ENCODE results near the gene PLPPR4.
"Not testable (repeated sequence)": the region's sequence is repeated elsewhere in the genome, so short reads cannot be mapped to it uniquely, and the experiment has no call there.

Gene PLPPR4

DNA sequence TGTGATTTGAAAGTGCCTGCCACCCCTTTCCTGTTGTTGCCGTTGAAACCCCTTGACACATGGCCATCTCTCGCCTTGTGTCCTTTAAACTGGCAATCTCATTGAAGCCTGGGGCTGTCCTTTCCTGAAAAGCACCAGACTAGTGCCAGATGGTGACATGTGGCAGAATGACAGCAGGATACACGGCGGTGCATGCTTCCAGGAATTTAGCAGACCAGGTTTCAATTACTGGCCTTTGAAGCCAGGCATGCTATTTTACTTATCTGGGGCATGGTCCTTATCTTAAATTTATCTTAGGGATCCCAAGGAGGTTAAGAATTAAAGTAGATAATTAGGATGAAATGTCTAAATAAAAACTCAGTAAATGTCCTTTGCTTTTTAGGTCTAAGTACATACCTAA lies 15.2 kb downstream of the PLPPR4 start:
- TF ChIP-seq CTCF (IDR thresholded peaks at IDR 0.05; ENCODE audit: control insufficient read depth, extremely low read depth, insufficient read depth), result no peak
- DNase-seq (ENCODE audit: low read depth), result no peak
- H3K4me3 ChIP-seq (ENCODE audit: low read depth, low read length), result no peak overlapping the region

DNA sequence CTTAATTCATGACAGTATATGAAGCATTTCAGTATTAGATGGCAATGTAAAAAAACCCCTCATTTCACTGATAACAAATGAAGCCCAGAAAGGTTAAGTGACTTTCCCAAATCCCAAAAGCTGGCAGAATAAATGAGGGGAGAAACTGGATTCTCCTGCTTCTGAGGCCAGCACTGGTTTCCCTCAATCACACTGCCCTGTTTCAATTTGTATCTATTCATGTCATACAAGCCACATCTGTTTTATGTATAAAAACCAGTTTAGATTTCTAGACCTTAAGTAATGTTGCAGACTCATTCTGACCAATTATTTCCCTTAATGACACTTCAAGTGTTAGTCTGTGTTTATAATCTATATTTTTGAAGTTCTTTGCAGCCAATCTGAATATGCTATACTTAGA lies 16.8 kb downstream of the PLPPR4 start:
- DNase-seq (ENCODE audit: low read depth), result no peak
- H3K4me3 ChIP-seq (ENCODE audit: low read depth, low read length), result no peak overlapping the region
- no peak for TF ChIP-seq CTCF (IDR thresholded peaks at IDR 0.05; ENCODE audit: control insufficient read depth, extremely low read depth, insufficient read depth)

DNA sequence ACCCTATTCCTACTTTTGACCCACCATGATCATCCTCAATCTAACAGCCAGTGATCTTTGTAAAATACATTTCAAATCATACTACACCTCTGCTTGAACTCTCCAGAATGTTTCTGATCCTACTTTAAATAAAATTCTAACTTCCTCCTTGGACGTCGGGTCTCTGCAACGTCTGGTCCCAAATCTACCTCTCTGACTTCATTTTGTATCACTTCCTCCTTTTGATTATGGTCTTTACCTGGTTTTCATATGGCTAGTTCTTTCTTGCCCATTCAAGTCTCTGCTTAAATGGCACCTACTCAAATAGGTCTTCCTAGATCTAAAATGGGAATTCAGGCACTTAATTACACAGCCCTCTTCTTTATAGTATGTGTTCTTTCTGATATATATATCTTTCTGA lies 18.2 kb downstream of the PLPPR4 start:
- no peak overlapping the region for H3K4me3 ChIP-seq (ENCODE audit: low read depth, low read length)
- TF ChIP-seq CTCF (IDR thresholded peaks at IDR 0.05; ENCODE audit: control insufficient read depth, extremely low read depth, insufficient read depth), result no peak
- no peak for DNase-seq (ENCODE audit: low read depth)

DNA sequence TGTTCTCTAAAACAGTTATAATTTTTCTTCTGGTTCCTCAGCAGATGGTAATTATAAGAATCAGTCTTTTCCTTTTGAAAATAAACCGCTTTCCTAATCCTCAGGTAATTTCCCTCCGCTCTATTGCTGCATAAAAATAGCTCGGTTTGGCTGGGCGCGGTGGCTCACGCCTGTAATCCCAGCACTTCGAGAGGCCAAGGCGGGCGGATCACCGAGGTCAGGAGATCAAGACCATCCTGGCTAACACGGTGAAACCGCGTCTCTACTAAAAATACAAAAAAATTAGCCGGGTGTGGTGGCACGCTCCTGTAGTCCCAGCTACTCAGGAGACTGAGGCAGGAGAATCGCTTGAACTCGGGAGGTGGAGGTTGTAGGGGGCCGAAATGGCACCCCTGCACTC lies 19.2 kb downstream of the PLPPR4 start:
- DNase-seq (ENCODE audit: low read depth); H3K4me3 ChIP-seq (ENCODE audit: low read depth, low read length): not testable (repeated sequence)

DNA sequence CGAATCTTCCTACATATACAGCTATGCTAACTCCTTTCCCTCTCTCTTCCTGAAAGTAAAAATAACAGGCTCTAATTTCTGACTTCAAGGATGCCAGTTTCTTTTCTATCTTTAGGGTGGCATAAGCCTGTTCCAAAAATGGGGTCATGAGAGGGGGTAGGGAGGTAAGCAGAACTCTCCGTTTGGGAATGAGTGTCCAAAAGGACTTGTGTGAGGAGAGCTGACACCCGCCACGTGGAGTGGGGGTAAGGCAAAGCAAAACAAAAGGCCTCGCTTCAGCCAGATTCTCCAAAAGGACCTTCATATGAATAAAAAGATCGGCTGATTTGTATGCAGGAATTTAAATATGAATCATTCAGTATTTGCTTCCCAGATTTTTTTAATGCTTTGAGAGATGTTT lies 28.6 kb downstream of the PLPPR4 start:
- DNase-seq (ENCODE audit: low read depth), result no peak
- TF ChIP-seq CTCF (IDR thresholded peaks at IDR 0.05; ENCODE audit: control insufficient read depth, extremely low read depth, insufficient read depth), result no peak

GRCh38 chr1:99297923-99298322 lies 33.6 kb downstream of the PLPPR4 start:
- no peak for DNase-seq (ENCODE audit: low read depth)
- H3K4me3 ChIP-seq (ENCODE audit: low read depth, low read length), result no peak overlapping the region
- TF ChIP-seq CTCF (IDR thresholded peaks at IDR 0.05; ENCODE audit: control insufficient read depth, extremely low read depth, insufficient read depth), result no peak

More for the DNA sequence above, 28.6 kb downstream of the PLPPR4 start:
- no peak overlapping the region for H3K4me3 ChIP-seq (ENCODE audit: low read depth, low read length)

DNA sequence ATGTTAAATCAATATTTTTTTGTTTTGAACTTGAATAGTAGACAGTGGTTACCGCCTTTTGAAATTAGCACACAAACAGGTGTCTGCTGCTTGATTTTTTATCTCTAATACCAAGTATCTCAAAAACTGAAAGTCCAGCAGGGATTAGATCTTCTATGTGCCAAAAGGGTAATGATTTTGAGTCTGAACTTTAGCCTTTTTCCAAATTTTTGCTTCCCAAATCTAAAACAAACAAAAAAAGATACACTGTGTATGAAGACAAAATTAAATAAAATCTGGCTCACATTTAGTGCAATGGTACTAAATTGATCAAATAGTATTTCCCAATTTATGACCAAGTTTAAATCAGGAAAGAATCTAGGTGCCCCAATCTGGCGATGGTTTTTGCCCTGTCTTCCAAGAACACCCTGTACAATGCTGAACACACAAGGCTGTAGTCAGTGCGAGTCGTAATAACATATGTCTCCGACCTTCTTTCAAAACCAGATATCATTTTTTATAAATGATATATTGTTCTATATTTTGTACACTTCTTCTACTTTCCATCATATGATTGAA lies 40.5 kb downstream of the PLPPR4 start:
- no peak overlapping the region for H3K4me3 ChIP-seq (ENCODE audit: low read depth, low read length)
- TF ChIP-seq CTCF (IDR thresholded peaks at IDR 0.05; ENCODE audit: control insufficient read depth, extremely low read depth, insufficient read depth), result no peak
- DNase-seq (ENCODE audit: low read depth), result no peak

Data from LNCaP clone FGC (cell line).